Brain microvascular endothelial cell (primary cell): ENCODE results near the gene PAK5.
A peak's percentile ranks its signal among the peaks of the same experiment; 100 is the strongest.

Experiments
- DNase-seq: peaks from one replicate; pipeline ENCODE4 v3.0.0-alpha.2; 2020
- H3K27ac ChIP-seq: fragments of 250-450 bp; sonication (Bioruptor Pico); 2 replicates; pipeline ENCODE4 v1.5.1; 2020; ENCODE audit warnings: mild to moderate bottlenecking, moderate library complexity
- H3K27me3 ChIP-seq: fragments of 250-450 bp; sonication (Bioruptor Pico); replicated peaks from 2 replicates; pipeline ENCODE4 v1.5.1; 2020; ENCODE audit warnings: mild to moderate bottlenecking
- H3K36me3 ChIP-seq: fragments of 250-450 bp; sonication (Bioruptor Pico); replicated peaks from 2 replicates; pipeline ENCODE4 v1.5.1; 2020; ENCODE audit warnings: mild to moderate bottlenecking
- H3K4me3 ChIP-seq: 2 replicates; pipeline ENCODE4 v1.5.1; 2011; ENCODE audit warnings: low read depth, mild to moderate bottlenecking, control low read depth, low read length, moderate library complexity
- CTCF ChIP-seq: IDR thresholded peaks from 2 replicates; pipeline ENCODE4 v1.5.1; 2011; ENCODE audit warnings: low read depth, mild to moderate bottlenecking, moderate library complexity, low read length, control low read depth, inconsistent platforms; ENCODE audit errors: missing control alignments
- in situ Hi-C: cut with HindIII; loops from 2 replicates; pipeline ENCODE4 v1.10.0; 2017; ENCODE audit warnings: low sequenced_read_pairs, low pct_ligation_motif_present

PAK5 gene

DNA sequence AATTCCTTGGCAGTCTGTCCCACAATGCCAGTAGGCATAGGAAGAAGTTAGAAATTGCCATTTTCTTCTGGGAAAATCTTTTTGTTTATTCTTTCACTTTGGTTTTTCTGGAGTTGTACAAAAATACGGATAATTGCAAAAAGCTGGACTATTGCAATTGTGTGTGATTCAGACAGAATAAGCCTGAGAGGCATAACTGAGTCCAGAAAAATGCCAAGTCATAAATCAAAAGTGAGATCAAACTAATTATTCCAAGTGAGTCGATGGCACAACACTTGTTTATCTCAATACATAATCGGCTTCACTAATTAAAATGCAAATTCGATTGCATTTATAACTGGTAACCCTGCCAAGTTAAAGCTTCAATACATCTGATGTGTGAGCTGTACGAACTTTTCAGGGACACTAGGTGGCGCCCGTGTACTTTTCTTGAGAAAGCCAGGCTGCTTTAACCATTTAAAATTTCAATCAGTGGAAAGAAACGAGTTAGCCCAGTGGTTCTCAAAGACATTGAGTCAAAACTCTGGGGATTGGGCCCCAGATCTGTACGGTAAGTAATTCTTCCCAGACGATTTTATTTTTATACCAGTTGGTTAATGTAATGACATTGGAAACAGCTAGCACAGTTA lies 221.9 kb downstream of the PAK5 start:
- Histone ChIP-seq H3K36me3 (no peaks in the 10 kb centered on the region), H3K27ac (no peak overlapping the region), H3K4me3 (no peak overlapping the region), H3K27me3 (no peaks in the 10 kb centered on the region)
- TF ChIP-seq CTCF = peak; percentile 85
- peak; percentile 56 for DNase-seq
- in situ Hi-C loops = loop anchor here (25.0 kb wide), 1 partner anchor 205 kb away; no protein-coding TSS in a partner anchor

GRCh38 chr20:9616455-9616805 lies 222.4 kb downstream of the PAK5 start:
- H3K27ac ChIP-seq = no peak overlapping the region
- no peaks in the 10 kb centered on the region for H3K36me3 ChIP-seq
- in situ Hi-C loops = loop anchor here (25.0 kb wide), 1 partner anchor 204 kb away; no protein-coding TSS in a partner anchor
- no peak for TF ChIP-seq CTCF
- no peak overlapping the region for H3K4me3 ChIP-seq
- no peak for DNase-seq
- no peaks in the 10 kb centered on the region for H3K27me3 ChIP-seq

GRCh38 chr20:9615766-9616454 lies 223.0 kb downstream of the PAK5 start:
- TF ChIP-seq CTCF = no peak
- Histone ChIP-seq H3K4me3 (no peak overlapping the region), H3K27ac (no peak overlapping the region), H3K27me3 (no peaks in the 10 kb centered on the region), H3K36me3 (no peaks in the 10 kb centered on the region)
- DNase-seq = no peak
- in situ Hi-C loops = loop anchor here (25.0 kb wide), 1 partner anchor 204 kb away; no protein-coding TSS in a partner anchor

- Histone ChIP-seq H3K4me3 (no peak overlapping the region), H3K27ac (no peak overlapping the region), H3K36me3 (no peaks in the 10 kb centered on the region), H3K27me3 (no peaks in the 10 kb centered on the region)
- no peak for DNase-seq
- in situ Hi-C loops = loop anchor here (25.0 kb wide), 1 partner anchor 203 kb away; no protein-coding TSS in a partner anchor
- no peak for TF ChIP-seq CTCF
Observed at GRCh38 chr20:9615118-9615517, 223.8 kb downstream of the PAK5 start.

- Histone ChIP-seq H3K4me3 (no peak overlapping the region), H3K27me3 (no peaks in the 10 kb centered on the region), H3K36me3 (no peaks in the 10 kb centered on the region), H3K27ac (no peak overlapping the region)
- TF ChIP-seq CTCF = no peak
- in situ Hi-C loops = loop anchor here (25.0 kb wide), 1 partner anchor 202 kb away; no protein-coding TSS in a partner anchor
- DNase-seq = no peak
Observed at GRCh38 chr20:9613871-9614270, 225.0 kb downstream of the PAK5 start.

DNA sequence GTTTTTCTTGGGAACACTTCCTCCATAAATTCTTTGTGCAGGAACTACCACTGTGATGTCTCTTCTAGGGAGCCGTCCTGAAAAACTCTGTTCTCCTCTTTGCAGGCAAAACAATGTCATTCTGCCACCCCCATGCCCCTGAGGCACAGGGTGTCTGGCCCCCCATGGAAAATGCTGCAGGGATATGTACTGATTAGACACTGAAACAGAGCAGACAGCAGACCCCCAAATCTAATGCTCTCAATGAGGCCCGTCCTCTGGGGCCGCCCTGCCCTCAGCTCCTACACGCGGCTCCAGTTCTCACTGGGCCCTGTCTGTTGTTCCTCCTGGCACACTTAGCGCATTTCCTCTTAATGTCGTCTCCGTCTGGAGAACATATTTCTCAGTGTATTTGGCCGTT lies 227.0 kb downstream of the PAK5 start:
- TF ChIP-seq CTCF = no peak
- Histone ChIP-seq H3K27me3 (no peaks in the 10 kb centered on the region), H3K27ac (no peak overlapping the region), H3K36me3 (no peaks in the 10 kb centered on the region), H3K4me3 (no peak overlapping the region)
- in situ Hi-C loops = loop anchor here (25.0 kb wide), 1 partner anchor 200 kb away; no protein-coding TSS in a partner anchor
- no peak for DNase-seq
